Smooth muscle cell of the pulmonary artery (primary cell): ENCODE results near the gene TANC1. TPM values are rescaled to one million over a fixed set of nuclear protein-coding genes. Genes with fewer than 3 reads are reported as not detected.

Source experiments
- total RNA-seq: library from RNA; depleted of rRNA; stranded (reverse); fragments of >200 nt; gene quantifications from 2 replicates; pipeline ENCODE4 v1.2.3, GENCODE V29; 2014

Gene TANC1
- 40.1 and 44.3 TPM in 2 replicates for total RNA-seq

GRCh38 chr2:158968396-158969161 is at the start of gene TANC1:
TSS of gene TANC1 (plus strand) at chr2:158968640. CDS start at chr2:159065911, 97,271 bp downstream.

Other genes starting within 250 kb of the TANC1 start
- not detected in 2 replicates for gene DAPL1, start 173.3 kb upstream of the TANC1 start, total RNA-seq